AG20443 (cell line): Measurements from ENCODE around the gene FBXW4.
"Not testable (repeated sequence)": the region's sequence is repeated elsewhere in the genome, so short reads cannot be mapped to it uniquely, and the experiment has no call there.

Experiments
- DNase-seq: peaks from one replicate; pipeline ENCODE4 v3.0.0; 2012; ENCODE audit warnings: low spot score, mixed read lengths

The FBXW4 gene

GRCh38 chr10:101617102-101617823 lies 77.7 kb downstream of the FBXW4 start:
- DNase-seq = no peak

GRCh38 chr10:101616415-101617101 lies 78.4 kb downstream of the FBXW4 start:
- DNase-seq = no peak

- DNase-seq = no peak
Observed at GRCh38 chr10:101615525-101616116, 79.3 kb downstream of the FBXW4 start.

GRCh38 chr10:101614663-101615524 lies 80.1 kb downstream of the FBXW4 start:
- DNase-seq = no peak

GRCh38 chr10:101613646-101614045 lies 81.3 kb downstream of the FBXW4 start:
- no peak for DNase-seq

- no peak for DNase-seq
Observed at GRCh38 chr10:101612872-101613271, 82.1 kb downstream of the FBXW4 start.

GRCh38 chr10:101612086-101612485 lies 82.9 kb downstream of the FBXW4 start:
- no peak for DNase-seq

GRCh38 chr10:101611096-101611905 lies 83.7 kb downstream of the FBXW4 start:
- DNase-seq = peak; percentile 44

GRCh38 chr10:101609481-101609880 lies 85.5 kb downstream of the FBXW4 start:
- no peak for DNase-seq

GRCh38 chr10:101607124-101607523 lies 87.8 kb downstream of the FBXW4 start:
- no peak for DNase-seq

GRCh38 chr10:101602761-101603398 lies 92.1 kb downstream of the FBXW4 start:
- peak; percentile 91 for DNase-seq

- no peak for DNase-seq
Observed at GRCh38 chr10:101601541-101601940, 93.4 kb downstream of the FBXW4 start.

- no peak for DNase-seq
Observed at GRCh38 chr10:101597091-101597900, 97.7 kb downstream of the FBXW4 start.

GRCh38 chr10:101595591-101596433 lies 99.2 kb downstream of the FBXW4 start:
- no peak for DNase-seq

GRCh38 chr10:101593331-101593730 lies 101.6 kb downstream of the FBXW4 start:
- DNase-seq = not testable (repeated sequence)

- DNase-seq = peak; percentile 45
Observed at GRCh38 chr10:101588879-101589278, 106.1 kb downstream of the FBXW4 start.

- peak; percentile 98 for DNase-seq
Observed at GRCh38 chr10:101587725-101588653, 107.0 kb downstream of the FBXW4 start, which contains the start of the genes DPCD and POLL. Gene DPCD, plus strand, starts transcription at chr10:101588321. Its CDS starts 16 bp downstream, at chr10:101588337. Gene POLL, minus strand, starts transcription at chr10:101588257. Its CDS starts 897 bp downstream, at chr10:101587360.

GRCh38 chr10:101585841-101586240 lies 109.1 kb downstream of the FBXW4 start:
- no peak for DNase-seq
